Stimulated activated CD4-positive, alpha-beta T cell treated with anti-CD3 and anti-CD28 coated beads, TNF-alpha, amount 100 ng/mL, for 4 hours (primary cell): ENCODE measurements around the gene BRSK2.

ENCODE experiments used
- DNase-seq, 3 experiments: peaks; one replicate each; pipeline ENCODE4 v3.0.0-alpha.2; 2020; ENCODE audit warnings: low read depth in 3 of 3

Gene BRSK2

DNA sequence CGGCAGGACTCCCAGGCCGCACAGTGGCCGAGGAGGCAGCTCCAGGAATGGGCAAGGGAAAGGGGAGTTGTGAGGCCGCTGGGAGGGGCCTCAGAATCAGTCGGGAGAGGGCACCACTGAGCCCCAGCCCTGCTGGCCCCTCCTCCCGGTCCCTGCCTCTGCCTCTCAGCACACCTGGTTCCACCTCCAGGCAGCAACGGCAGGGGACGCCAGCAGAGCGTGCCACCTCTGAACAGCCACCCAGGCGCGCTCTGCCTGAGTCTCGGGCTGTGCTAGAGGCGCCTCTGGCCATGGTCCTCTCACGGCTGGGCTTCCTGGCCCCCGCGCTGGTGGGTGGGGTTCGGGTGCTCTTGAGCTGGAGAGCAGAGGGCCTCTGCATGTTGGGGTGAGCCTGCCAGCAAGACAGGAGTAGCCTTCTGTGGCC lies 63.9 kb downstream of the BRSK2 start:
- no peak for DNase-seq

GRCh38 chr11:1454576-1454975 lies 64.8 kb downstream of the BRSK2 start:
- no peak for DNase-seq

DNA sequence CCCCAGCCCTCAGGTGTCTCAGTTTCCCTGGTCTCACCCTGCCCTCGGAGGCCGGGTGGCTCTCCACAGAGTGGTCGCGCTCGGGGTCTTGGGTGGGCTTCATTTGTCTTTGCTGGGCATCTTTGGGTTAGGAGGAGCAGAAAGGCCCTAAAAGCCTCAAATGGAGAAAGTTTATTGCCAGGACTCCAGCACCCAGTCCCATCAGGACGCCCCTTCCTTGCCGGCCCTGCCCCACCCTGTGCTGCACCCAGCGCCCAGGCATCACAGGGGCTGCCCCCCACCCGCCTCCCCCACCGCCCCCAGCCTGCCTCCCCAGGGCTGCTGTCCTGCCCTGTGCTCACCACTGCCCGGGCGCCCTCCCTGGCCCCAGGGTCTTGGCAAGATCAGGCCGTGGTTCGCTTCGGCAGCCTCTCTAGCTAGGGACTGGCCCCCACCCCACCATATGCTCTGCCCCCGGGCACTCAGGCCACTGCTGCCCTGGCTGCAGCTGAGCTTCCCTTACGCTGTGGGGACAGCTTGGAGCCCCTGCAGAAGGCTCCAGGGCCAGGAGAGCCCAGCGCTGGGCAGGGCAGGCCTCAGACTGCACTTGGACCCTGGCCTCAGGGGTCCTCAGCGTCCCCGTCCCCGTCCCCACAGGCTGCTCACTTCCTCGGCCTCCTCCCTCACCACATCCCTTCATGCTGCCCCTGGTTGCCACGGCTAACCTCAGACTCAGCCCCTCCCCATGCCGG lies 65.5 kb downstream of the BRSK2 start:
- no peak for DNase-seq

DNA sequence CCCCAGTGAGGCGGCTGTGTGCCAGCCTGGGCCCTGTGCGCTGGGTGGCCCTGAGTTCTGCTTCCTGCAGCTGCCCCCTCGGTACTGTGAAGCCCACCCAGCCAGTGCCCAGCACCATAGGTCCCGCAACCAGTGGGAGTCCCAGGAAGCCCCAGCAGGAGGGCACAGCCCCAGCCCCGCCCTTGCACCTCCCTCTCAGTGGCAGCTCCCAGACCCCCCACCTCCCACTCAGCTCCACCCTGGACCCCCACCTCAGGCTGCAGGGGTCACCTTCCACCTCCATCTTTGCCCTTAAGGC lies 66.0 kb downstream of the BRSK2 start:
- DNase-seq: no peak

- DNase-seq: no peak
Observed at GRCh38 chr11:1456176-1456575, 66.4 kb downstream of the BRSK2 start.

DNA sequence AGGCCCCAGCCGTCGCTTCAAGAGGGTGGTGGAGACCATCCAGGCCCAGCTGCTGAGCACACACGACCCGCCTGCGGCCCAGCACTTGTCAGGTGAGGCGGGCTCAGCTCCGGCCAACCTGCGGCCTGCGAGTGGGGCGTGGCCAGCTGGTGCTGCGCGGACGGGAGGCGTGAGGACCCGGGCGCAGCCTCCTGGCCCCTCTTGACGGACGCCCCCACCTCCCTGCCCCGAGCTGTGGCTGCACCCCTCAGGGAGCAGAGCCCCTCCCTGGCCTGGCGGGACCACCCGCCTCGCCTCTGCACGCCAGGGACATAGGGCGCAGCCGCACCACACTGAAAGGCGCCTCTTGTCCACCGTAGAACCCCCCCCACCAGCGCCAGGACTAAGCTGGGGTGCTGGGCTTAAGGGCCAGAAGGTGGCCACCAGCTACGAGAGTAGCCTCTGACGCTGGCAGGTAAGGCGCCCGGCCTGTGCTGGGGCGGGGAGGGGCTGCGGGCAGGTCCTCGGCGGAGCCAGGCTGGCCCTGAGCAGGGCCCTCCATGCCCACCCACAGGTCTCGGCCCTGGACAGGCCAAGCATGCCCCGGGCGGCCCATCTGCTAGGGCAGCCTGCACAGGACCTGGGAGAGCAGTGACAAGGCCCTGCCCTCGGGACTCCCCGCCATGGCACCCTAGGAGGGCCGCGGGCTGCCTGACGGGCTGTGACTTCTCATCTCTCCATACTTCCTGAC lies 67.0 kb downstream of the BRSK2 start:
- DNase-seq: no peak

DNA sequence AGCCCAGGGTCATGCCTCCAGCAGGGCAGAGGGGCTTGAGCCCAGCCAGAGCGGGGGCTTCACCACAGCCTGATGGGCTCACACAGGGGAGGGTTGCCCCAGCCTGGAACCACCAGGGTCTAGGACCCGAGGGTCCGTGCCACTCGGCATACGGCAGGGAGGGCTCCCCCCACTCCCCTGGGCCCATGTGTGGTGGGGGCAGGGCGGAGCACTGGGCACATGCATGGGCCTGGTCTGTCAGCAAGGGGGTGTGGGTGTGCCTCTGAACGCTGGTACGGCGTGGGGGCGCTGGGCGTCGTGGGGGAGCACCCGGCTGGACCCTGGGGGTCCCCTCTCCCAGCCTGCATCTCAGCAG lies 67.6 kb downstream of the BRSK2 start:
- DNase-seq: no peak

- DNase-seq: no peak
Observed at GRCh38 chr11:1457856-1458255, 68.1 kb downstream of the BRSK2 start.

GRCh38 chr11:1458340-1459218 lies 68.8 kb downstream of the BRSK2 start:
- DNase-seq: no peak

GRCh38 chr11:1459219-1459575 lies 69.5 kb downstream of the BRSK2 start:
- DNase-seq: no peak

DNA sequence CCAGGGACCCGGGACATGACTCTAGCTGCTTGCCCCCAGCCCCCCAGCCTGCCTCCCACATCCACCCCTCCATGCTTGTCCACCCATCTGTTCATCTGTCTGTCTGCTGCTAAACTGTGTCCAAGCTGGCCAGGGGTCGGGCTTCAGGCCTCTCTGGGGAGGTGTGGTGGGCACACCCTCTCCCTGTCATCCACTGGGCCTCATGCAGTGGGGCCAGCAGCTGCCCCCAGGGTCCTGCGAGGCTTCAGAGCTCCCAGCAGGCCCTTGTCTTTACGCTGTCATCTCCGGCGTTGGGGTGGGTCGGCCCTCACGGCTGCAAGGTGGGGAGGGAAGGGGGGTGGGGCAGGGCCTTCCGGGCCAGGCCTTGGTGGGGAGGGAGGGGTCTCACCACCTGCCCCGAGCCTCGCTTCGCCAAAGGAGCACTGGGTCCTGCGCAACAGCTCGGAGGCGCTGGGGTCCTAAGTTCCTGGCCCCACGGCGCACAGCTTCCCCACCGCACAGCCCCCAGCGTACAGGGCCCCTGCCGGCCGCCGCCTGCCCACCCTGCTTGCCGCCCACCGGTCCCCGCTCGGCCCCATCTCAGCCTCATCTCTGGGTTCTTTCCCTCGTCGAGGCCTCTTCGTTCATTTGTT lies 70.1 kb downstream of the BRSK2 start:
- no peak for DNase-seq

DNA sequence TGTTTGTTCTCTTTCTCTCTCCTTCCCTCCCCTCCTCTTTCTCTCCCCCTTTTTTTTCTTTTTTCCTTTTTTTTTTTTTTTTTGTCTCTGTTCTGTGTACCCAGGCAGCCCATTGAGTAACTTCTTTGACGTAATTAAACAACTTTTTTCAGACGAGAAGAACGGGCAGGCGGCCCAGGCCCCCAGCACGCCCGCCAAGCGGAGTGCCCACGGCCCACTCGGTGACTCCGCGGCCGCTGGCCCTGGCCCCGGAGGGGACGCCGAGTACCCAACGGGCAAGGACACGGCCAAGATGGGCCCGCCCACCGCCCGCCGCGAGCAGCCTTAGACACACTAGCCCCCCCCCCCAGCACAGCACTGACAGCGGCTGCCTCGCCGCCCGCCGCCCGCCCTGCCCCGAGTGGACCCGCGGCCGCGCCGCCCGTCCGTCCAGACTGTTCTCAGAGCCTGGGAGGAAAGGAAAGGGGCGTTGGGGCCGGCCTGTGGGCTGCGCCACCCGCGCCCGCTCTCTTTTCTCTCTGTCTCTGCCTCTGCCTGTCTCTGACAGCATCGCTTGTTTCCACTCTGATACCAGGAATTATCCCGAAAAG lies 70.8 kb downstream of the BRSK2 start:
- no peak for DNase-seq

GRCh38 chr11:1460986-1461825 lies 71.5 kb downstream of the BRSK2 start:
- DNase-seq: no peak

GRCh38 chr11:1461826-1462697 lies 72.3 kb downstream of the BRSK2 start:
- no peak for DNase-seq

GRCh38 chr11:1462698-1462975 lies 72.9 kb downstream of the BRSK2 start:
- no peak for DNase-seq

GRCh38 chr11:1463056-1463455 lies 73.3 kb downstream of the BRSK2 start:
- no peak for DNase-seq

- DNase-seq: no peak
Observed at GRCh38 chr11:1466784-1467183, 77.0 kb downstream of the BRSK2 start.

- DNase-seq: no peak
Observed at GRCh38 chr11:1467270-1467669, 77.5 kb downstream of the BRSK2 start.

DNA sequence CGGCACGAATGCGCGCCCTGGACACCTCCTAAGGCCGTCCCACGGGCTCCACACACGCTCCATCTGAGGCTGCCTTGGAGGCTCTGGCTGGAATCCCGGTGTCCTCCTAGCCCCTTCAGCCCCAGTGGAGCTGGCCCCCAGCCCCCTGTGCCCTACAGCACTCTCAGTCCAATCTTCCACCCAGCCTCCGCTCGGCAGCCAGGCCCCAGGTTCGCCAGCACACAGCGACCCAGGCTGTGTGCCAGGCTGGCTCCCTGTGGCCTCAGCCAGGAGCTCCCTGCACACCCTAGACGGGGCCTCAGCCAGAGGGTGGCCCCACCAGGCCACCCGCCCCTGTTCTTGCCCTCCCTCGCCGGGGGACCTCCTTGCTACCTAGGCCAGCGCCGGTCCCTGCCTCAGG lies 78.3 kb downstream of the BRSK2 start:
- no peak for DNase-seq

GRCh38 chr11:1468473-1469066 lies 78.8 kb downstream of the BRSK2 start:
- no peak for DNase-seq
